GM19035 (cell line): ENCODE data around the gene CKAP5.
"Not testable (repeated sequence)": the region's sequence is repeated elsewhere in the genome, so short reads cannot be mapped to it uniquely, and the experiment has no call there.

Source experiments
- ATAC-seq: cut with Tn5 transposase; IDR thresholded peaks from one replicate; pipeline ENCODE4 v1.9.1; 2021; ENCODE audit not compliant: unreplicated experiment

The CKAP5 gene

GRCh38 chr11:46855863-46856262 is 9.8 kb upstream of the CKAP5 start:
- no peak for ATAC-seq

DNA sequence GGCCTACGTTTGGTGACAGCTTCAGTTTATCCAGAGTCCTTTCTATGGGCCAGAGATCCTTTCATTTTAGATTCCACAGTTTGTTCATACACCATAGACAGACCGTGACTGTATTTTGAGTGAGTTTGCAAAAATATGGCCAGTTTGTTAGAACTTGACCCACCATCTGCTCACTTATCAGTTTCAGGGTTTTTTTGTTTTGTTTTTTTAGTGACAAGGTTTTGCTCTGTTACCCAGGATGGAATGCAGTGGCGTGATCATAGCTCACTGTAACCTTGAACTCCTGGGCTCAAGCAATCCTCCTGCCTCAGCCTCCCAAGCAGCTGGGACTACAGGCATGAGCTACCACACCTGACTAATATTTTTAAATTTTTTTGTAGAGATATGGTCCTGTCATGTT is 9.1 kb upstream of the CKAP5 start:
- ATAC-seq = no peak

DNA sequence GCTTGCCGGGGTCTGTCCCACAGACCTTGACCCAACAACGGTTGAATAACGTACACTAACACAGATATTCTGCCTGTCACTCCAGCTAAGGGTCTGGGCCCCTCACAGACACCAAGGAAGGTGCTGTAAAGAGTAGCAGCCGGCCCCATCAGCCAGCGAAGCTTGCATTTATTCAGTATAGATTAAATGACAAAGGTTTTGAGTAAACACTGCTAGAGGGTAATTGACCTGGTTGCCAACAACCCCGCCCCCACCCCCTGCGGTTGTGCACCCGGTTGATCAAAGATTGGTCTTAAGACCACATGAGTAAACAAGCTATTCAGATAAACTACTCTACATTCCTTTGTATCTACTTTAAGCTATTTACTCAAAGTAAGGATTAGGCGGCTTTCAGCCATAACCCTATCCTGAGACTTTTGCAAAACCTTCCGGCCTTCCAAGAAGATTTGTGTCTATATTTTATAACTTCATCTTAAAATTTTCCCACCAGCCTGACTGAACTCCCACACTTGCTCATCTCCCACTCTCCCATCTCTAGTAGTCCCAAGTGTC is 4.8 kb upstream of the CKAP5 start:
- ATAC-seq = no peak

- no peak for ATAC-seq
Observed at GRCh38 chr11:46849631-46850030, 3.6 kb upstream of the CKAP5 start.

GRCh38 chr11:46846510-46846830 is 390 bp upstream of the CKAP5 start:
- ATAC-seq = peak; percentile 0

DNA sequence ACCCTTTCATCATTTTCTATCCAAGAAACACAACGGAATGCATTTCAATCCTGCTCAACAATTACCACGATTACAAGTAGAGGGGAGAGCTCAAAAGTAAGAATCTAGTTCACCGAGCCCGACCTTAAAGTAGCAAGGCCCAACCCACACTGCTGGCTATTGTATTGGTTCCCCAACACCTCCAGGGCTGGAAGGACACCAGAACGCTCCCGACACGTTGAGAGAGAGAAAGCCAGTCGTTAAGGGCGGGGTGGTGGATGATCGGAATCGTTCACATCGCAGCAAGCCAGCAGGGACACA is 690 bp downstream of the CKAP5 start:
- no peak for ATAC-seq

GRCh38 chr11:46840116-46840515 is 6.0 kb downstream of the CKAP5 start:
- ATAC-seq = no peak

DNA sequence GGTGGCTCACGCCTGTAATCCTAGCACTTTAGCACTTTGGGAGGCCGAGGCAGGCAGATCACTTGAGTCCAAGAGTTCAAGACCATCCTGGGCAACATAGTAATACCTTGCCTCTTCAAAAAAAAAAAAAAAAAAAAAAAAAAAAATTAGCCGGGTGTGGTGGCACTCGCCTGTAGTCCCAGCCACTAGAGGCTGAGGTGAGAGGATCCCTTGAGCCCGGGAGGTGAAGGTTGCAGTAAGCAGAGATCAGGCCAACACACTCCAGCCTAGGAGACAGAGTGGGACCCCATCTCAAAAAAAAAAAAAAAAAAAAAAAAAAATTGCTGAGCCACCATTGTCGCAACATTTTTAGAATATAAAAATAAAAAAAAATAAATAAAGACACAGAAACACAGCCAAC is 7.6 kb downstream of the CKAP5 start:
- ATAC-seq = no peak

DNA sequence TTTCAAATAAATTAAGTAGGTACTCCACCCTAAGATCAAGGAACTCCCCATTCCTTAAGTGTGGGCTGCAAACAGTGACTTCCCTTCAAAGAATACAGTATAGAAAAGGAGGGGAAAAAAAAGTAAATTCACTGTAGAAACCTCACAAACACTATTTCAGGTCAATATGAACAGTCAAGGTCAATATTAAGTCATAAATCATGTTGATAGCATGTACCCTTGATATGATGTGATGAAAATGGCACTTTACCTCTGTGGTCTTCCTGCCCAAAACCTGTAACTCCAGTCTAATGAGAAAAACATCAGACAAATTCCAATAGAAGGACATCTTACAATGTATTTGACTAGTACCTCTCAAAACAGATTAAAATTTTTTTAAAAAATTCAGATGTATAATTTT is 8.2 kb downstream of the CKAP5 start:
- ATAC-seq = no peak

- ATAC-seq = no peak
Observed at GRCh38 chr11:46836870-46837269, 9.2 kb downstream of the CKAP5 start.

DNA sequence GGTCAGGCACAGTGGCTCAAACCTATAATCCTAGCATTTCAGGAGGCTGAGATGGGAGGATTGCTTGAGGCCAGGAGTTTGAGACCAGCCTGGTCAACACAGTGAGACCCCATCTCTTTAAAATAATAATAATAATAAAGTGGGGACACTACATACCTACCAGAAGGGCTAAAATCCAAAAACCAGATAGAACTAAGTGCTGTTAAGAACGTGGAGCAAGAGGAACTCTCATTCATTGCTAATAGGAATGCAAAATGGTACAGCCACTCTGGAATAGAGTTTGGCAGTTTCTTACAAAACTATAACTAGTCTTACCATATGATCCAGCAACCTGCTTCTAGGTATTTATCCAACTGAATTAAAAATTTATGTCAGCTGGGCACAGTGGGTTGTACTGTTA is 9.6 kb downstream of the CKAP5 start:
- ATAC-seq = no peak

DNA sequence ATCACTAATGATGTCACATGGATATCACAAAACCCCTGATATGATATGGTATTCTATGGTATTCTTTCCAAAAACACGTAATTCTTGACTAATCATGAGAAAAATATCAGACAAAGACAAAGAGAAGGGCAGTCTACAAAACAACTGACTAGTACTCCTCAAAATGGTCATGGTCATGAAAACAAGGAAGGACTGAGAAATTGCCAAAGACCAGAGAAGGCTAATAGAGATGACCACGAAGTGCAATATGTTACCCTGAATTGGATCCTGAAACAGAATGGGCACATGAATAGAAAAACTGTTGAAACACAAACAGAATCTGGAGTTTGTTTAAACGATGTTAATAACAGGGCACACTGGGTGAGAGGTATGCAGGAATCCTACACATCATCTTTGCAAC is 10.2 kb downstream of the CKAP5 start:
- no peak for ATAC-seq

- ATAC-seq = no peak
Observed at GRCh38 chr11:46834821-46835220, 11.3 kb downstream of the CKAP5 start.

DNA sequence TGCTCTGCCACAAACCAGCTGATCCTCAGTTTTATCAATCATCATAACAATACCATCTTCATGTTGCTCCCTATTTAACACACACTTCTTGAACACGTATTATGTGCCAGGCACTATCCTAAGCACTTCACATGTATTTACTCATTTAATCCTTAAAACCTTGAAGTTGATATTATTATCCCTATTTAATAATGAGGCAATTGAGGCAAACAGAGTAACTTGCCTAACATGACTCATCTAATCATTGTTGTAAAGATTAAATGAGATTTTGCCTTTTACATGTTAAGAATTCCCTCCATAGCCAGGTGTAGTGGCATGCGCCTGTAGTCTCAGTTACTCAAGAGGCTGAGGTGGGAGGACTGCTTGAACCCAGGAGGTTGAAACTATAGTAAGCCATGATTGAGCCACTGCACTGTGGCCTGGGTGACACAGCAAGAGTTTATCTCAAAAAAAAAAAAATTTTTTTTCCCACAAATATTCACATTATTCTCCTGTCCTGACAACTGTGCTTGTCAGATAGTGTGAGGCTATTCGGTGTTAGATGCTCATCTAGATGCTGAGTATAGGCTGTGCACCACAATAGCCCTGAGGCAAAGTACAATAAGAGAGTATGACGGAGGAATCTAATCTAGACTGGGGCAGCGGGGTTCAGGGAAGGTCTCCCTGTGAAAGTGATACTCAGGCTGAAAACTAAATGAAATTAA is 13.4 kb downstream of the CKAP5 start:
- ATAC-seq = no peak

GRCh38 chr11:46827995-46828394 is 18.1 kb downstream of the CKAP5 start:
- no peak for ATAC-seq

DNA sequence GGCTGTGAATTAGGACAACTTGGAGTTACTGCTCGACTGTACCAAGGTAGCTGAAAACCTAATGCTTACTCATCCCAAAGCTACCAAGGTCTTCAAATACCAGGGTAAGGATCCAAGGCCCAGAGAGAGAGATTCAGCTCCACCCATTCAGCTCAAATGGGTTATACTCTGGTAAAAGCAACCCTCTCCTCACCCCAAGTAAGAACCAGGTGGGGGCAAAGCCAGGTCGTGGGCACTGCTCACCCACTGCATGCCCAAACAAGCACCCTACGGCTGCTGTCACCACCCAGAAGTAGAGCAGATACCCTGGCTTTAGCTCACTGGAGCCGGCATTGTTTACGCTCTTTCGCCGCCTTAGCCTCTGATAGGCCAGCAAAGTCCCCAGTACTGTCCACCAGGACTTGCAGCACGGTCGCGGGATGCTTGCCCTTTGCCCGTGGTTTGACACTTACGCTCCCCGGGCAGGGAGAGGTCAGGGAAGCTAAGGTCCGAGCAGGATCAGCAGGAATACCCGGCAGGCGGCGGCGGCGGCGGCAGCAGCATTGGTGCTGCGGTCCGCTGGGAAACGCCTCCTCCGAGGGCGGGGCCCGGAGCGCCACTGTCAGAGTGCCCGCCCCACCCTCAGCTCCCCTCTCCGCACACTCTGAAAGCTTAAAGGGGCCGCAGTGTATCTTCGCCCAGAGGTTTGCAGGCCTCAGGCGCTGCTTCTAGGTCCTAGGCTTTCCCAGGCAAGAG is 19.6 kb downstream of the CKAP5 start:
- peak; percentile 94 for ATAC-seq

- no peak for ATAC-seq
Observed at GRCh38 chr11:46808799-46809431, 37.2 kb downstream of the CKAP5 start.

DNA sequence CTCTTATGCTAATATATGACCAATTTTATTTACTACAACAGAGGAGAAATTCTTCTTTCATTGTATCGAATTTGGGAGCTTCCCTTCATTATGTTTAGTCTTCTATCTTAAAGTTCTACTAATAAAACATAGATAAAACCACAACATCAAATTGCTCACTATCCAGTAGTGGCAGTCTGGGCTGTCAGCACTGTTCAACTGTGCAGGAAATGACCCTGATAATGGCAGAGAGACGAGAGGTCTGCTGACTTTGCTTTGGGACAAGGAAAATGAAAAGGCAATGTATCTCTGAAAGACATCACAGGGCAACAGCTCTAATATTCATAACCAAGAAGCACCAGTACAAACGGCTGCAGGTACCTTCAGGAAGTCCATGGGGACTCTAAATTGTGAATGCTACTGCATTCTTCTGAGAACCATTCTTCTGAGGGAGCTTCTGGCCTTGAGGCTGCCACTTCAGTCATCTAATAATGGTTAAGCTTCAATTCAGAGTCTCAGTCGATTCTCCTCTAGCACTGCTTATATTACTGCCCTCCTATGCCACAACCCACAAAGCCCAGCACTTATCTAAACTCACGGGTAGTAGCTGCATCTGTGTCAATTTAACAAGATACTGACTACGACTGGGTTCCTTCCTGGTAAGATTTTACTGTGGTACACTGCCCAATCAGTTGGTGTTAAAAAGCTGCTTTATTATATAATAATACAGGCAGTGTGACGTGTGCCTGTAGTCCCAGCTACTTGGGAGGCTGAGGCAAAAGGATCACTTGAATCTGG is 44.2 kb downstream of the CKAP5 start:
- ATAC-seq = no peak

DNA sequence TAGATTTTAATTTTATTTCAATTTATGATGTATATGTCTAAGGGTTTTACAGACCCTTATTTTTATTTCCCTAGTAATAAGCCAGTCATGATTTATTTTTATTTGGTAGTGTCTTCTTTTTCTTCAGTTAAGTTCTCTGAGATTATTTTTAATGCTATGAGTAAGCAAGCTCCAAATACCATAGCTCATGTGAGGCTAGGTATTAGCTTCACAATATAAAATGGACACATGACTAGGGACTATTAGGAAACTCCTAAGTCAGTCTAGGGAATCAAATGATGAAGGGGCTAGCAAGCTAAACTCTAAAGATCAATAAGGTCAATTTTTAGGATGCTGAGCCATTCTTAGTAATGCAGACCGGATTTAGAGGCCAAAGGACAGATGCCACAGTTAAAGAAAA is 45.9 kb downstream of the CKAP5 start:
- ATAC-seq = no peak

GRCh38 chr11:46799725-46800124 is 46.4 kb downstream of the CKAP5 start:
- ATAC-seq = not testable (repeated sequence)

DNA sequence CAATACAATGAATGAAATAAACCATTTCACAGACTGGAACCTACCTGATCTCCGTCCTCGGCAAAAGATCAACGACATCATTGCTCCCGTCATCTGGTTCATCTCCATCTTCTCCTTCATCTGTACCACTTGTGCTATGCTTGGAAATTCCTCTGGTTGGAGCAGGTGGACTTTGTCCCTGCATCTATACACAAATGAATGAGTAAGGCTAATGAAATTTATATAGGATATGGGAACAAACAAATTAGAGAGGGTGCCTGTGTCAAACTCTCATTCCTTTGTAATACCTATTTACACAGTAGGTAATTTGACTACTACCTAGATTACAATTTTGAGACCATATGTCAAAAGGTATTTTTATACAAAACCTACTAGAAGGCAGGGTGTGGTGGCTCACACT is 67.7 kb downstream of the CKAP5 start:
- no peak for ATAC-seq

DNA sequence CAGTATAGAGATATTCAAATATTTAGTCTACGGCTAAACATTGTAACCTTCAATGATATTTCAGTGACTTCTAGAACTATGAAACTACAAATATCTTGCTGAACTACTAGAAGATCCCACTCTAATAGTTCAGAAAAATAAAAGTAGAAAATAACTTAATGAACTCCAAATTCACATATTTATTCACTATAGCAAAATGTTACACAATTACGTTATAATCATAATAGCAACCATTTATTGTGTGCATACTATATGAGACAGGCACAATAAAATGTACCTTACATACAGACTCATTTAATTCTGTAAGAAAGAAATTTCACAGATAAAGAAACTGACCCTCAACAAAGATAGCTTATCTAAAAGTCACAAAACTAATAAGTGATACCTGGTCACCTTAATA is 69.2 kb downstream of the CKAP5 start:
- no peak for ATAC-seq
